Measurements from ENCODE around the gene INTS11. TPM values are rescaled to one million over a fixed set of nuclear protein-coding genes. Genes with fewer than 3 reads are reported as not detected.
A peak's percentile ranks its signal among the peaks of the same experiment; 100 is the strongest.

Gene INTS11
- total and polyA plus RNA-seq, 9 of the 15 experiments (the other 6 are each of a cell fraction or from before 2014, with no cell fraction given) = 3.6 to 183 (median 110) TPM

- TF ChIP-seq, protein P1, sequence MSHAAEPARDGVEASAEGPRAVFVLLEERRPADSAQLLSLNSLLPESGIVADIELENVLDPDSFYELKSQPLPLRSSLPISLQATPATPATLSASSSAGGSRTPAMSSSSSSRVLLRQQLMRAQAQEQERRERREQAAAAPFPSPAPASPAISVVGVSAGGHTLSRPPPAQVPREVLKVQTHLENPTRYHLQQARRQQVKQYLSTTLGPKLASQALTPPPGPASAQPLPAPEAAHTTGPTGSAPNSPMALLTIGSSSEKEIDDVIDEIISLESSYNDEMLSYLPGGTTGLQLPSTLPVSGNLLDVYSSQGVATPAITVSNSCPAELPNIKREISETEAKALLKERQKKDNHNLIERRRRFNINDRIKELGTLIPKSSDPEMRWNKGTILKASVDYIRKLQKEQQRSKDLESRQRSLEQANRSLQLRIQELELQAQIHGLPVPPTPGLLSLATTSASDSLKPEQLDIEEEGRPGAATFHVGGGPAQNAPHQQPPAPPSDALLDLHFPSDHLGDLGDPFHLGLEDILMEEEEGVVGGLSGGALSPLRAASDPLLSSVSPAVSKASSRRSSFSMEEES (CRISPR knock-in tag; IDR thresholded peaks at IDR 0.05) = peak; percentile 95
- TF ChIP-seq PCBP1 (IDR thresholded peaks at IDR 0.05; ENCODE audit: low read depth, low read length, poor library complexity, severe bottlenecking) (peak; percentile 33), E2F3 (CRISPR knock-in tag; IDR thresholded peaks at IDR 0.05) (no peak), HNRNPL (IDR thresholded peaks at IDR 0.05; ENCODE audit: low read depth, low read length) (no peak), ZNF79 (CRISPR knock-in tag; IDR thresholded peaks at IDR 0.05; ENCODE audit: low read depth) (no peak), HCFC1 (IDR thresholded peaks at IDR 0.05; ENCODE audit: low read depth, low read length) (peak; percentile 53; the same call in 1 of the 2 replicates), TFAM (CRISPR knock-in tag; conservative IDR thresholded peaks at IDR 0.05) (no peak), KDM1A (IDR thresholded peaks at IDR 0.05) (peak in 1 of 2 experiments; percentile 77; a peak in 1 of 4 replicates), PHF21A (IDR thresholded peaks at IDR 0.05; ENCODE audit: borderline replicate concordance, low read depth) (no peak; the same call in 1 of the 2 replicates), NCOA6 (IDR thresholded peaks at IDR 0.05) (peak; percentile 75), GATA2 (CRISPR knock-in tag; IDR thresholded peaks at IDR 0.05) (no peak), RBM22 (IDR thresholded peaks at IDR 0.05; ENCODE audit: low read depth, low read length, poor library complexity, severe bottlenecking) (peak; percentile 36), PPARD (CRISPR knock-in tag; IDR thresholded peaks at IDR 0.05) (no peak), ILF3 (IDR thresholded peaks at IDR 0.05; ENCODE audit: borderline replicate concordance) (no peak), CBFA2T3 (IDR thresholded peaks at IDR 0.05) (no peak), ZFP36 (IDR thresholded peaks at IDR 0.05; ENCODE audit: low read depth, low read length, partially characterized antibody) (no peak), NCOA1 (IDR thresholded peaks at IDR 0.05; ENCODE audit: low read depth) (no peak), TGIF2 (CRISPR knock-in tag; IDR thresholded peaks at IDR 0.05) (no peak)
- TF ChIP-seq, protein P2, sequence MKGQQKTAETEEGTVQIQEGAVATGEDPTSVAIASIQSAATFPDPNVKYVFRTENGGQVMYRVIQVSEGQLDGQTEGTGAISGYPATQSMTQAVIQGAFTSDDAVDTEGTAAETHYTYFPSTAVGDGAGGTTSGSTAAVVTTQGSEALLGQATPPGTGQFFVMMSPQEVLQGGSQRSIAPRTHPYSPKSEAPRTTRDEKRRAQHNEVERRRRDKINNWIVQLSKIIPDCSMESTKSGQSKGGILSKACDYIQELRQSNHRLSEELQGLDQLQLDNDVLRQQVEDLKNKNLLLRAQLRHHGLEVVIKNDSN (CRISPR knock-in tag; IDR thresholded peaks at IDR 0.05) = peak; percentile 85
- TF ChIP-seq, protein P3, sequence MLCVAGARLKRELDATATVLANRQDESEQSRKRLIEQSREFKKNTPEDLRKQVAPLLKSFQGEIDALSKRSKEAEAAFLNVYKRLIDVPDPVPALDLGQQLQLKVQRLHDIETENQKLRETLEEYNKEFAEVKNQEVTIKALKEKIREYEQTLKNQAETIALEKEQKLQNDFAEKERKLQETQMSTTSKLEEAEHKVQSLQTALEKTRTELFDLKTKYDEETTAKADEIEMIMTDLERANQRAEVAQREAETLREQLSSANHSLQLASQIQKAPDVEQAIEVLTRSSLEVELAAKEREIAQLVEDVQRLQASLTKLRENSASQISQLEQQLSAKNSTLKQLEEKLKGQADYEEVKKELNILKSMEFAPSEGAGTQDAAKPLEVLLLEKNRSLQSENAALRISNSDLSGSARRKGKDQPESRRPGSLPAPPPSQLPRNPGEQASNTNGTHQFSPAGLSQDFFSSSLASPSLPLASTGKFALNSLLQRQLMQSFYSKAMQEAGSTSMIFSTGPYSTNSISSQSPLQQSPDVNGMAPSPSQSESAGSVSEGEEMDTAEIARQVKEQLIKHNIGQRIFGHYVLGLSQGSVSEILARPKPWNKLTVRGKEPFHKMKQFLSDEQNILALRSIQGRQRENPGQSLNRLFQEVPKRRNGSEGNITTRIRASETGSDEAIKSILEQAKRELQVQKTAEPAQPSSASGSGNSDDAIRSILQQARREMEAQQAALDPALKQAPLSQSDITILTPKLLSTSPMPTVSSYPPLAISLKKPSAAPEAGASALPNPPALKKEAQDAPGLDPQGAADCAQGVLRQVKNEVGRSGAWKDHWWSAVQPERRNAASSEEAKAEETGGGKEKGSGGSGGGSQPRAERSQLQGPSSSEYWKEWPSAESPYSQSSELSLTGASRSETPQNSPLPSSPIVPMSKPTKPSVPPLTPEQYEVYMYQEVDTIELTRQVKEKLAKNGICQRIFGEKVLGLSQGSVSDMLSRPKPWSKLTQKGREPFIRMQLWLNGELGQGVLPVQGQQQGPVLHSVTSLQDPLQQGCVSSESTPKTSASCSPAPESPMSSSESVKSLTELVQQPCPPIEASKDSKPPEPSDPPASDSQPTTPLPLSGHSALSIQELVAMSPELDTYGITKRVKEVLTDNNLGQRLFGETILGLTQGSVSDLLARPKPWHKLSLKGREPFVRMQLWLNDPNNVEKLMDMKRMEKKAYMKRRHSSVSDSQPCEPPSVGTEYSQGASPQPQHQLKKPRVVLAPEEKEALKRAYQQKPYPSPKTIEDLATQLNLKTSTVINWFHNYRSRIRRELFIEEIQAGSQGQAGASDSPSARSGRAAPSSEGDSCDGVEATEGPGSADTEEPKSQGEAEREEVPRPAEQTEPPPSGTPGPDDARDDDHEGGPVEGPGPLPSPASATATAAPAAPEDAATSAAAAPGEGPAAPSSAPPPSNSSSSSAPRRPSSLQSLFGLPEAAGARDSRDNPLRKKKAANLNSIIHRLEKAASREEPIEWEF (CRISPR knock-in tag; IDR thresholded peaks at IDR 0.05) = no peak
- TF ChIP-seq, protein P4, sequence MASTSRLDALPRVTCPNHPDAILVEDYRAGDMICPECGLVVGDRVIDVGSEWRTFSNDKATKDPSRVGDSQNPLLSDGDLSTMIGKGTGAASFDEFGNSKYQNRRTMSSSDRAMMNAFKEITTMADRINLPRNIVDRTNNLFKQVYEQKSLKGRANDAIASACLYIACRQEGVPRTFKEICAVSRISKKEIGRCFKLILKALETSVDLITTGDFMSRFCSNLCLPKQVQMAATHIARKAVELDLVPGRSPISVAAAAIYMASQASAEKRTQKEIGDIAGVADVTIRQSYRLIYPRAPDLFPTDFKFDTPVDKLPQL (IDR thresholded peaks at IDR 0.05; ENCODE audit: extremely low read depth, insufficient read length) = no peak
These were observed 34.2 kb upstream of the INTS11 start, which contains the start of gene MXRA8 (continued) for GRCh38 chr1:1358433-1359271.

Data from K562 (cell line).